ENCODE data around the gene AKAP6.

AKAP6 gene

GRCh38 chr14:32561520-32561919 is 232.4 kb downstream of the AKAP6 start:
- no peak for TF ChIP-seq CTCF (conservative IDR thresholded peaks at IDR 0.05; ENCODE audit: low read length)
- H3K4me3 ChIP-seq (ENCODE audit: low read length): no peak overlapping the region
- peak; percentile 95 for DNase-seq (ENCODE audit: low read depth)

- no peak overlapping the region for H3K4me3 ChIP-seq (ENCODE audit: low read length)
- no peak for TF ChIP-seq CTCF (conservative IDR thresholded peaks at IDR 0.05; ENCODE audit: low read length)
- peak; percentile 72 for DNase-seq (ENCODE audit: low read depth)
These were observed 235.5 kb downstream of the AKAP6 start for GRCh38 chr14:32564596-32564995.

GRCh38 chr14:32565256-32565655 is 236.2 kb downstream of the AKAP6 start:
- TF ChIP-seq CTCF (conservative IDR thresholded peaks at IDR 0.05; ENCODE audit: low read length): no peak
- H3K4me3 ChIP-seq (ENCODE audit: low read length): no peak overlapping the region
- DNase-seq (ENCODE audit: low read depth): no peak

GRCh38 chr14:32567543-32568384 is 238.7 kb downstream of the AKAP6 start:
- TF ChIP-seq CTCF (conservative IDR thresholded peaks at IDR 0.05; ENCODE audit: low read length): no peak
- H3K4me3 ChIP-seq (ENCODE audit: low read length): no peak overlapping the region
- peak; percentile 41 for DNase-seq (ENCODE audit: low read depth)

- no peak for TF ChIP-seq CTCF (conservative IDR thresholded peaks at IDR 0.05; ENCODE audit: low read length)
- no peak overlapping the region for H3K4me3 ChIP-seq (ENCODE audit: low read length)
- no peak for DNase-seq (ENCODE audit: low read depth)
These were observed 242.5 kb downstream of the AKAP6 start for GRCh38 chr14:32571551-32571950.

- DNase-seq (ENCODE audit: low read depth): no peak
- no peak overlapping the region for H3K4me3 ChIP-seq (ENCODE audit: low read length)
These were observed 243.1 kb downstream of the AKAP6 start for GRCh38 chr14:32571995-32572866.

More at GRCh38 chr14:32571995-32572866, 243.1 kb downstream of the AKAP6 start:
- no peak for TF ChIP-seq CTCF (conservative IDR thresholded peaks at IDR 0.05; ENCODE audit: low read length)
